Uterus (tissue), 4 donors: Measurements from ENCODE around the gene KRT6A. TPM values are rescaled to one million over a fixed set of nuclear protein-coding genes. Genes with fewer than 3 reads are reported as not detected.

Source experiments
- DNase-seq, 2 donors: peaks; one replicate each; pipeline ENCODE4 v3.0.0-alpha.2; 2019 to 2020
- H3K27ac ChIP-seq, 2 donors: fragments of 200-600 bp; sonication (generic); 1 replicate in 1 of 2; 2 replicates in 1 of 2; pipeline ENCODE4 v1.5.1; 2016 to 2018
- H3K27me3 ChIP-seq, 2 donors: fragments of 200-600 bp; sonication (generic); one replicate each; pipeline ENCODE4 v1.5.1; 2018 to 2019; ENCODE audit warnings: control low read depth in 1 of 2
- H3K36me3 ChIP-seq, 2 donors: fragments of 200-600 bp; sonication (generic); one replicate each; pipeline ENCODE4 v1.5.1; 2019; ENCODE audit warnings: control low read depth in 1 of 2
- H3K4me1 ChIP-seq, 2 donors: fragments of 200-600 bp; sonication (generic); one replicate each; pipeline ENCODE4 v1.5.1; 2018 to 2019; ENCODE audit warnings: control low read depth in 1 of 2
- H3K4me3 ChIP-seq, 2 donors: fragments of 200-600 bp; sonication (generic); 1 replicate in 1 of 2; 2 replicates in 1 of 2; pipeline ENCODE4 v1.5.1; 2018 to 2019; ENCODE audit warnings: mild to moderate bottlenecking in 1 of 2
- H3K9me3 ChIP-seq, 2 donors: fragments of 200-600 bp; sonication (generic); one replicate each; pipeline ENCODE4 v1.5.1; 2019; ENCODE audit warnings: control low read depth in 1 of 2
- POLR2A ChIP-seq, 2 donors: fragments of 450-650 bp; IDR thresholded peaks; one replicate each; pipeline ENCODE4 v1.6.1; 2016; ENCODE audit warnings: antibody characterized with exemption in 2 of 2, mild to moderate bottlenecking in 1 of 2, moderate library complexity in 1 of 2
- intact Hi-C: fragments of 100-400 bp; cut with DNase I; formaldehyde crosslinking; loops from one replicate; pipeline ENCODE4 v1.15.1; 2023; ENCODE audit warnings: low total_unique reads
- total RNA-seq, 4 donors: library from RNA; depleted of rRNA in 3 of 4; stranded (reverse); fragments of >200 nt in 3 of 4; gene quantifications; one replicate each; pipeline versions ENCODE4 v1.1.0 to v1.2.4, GENCODE V29; 2014 to 2023
- TF ChIP-seq, protein P1 (sequence below), 4 experiments: fragments of 200-600 bp in 2 of 4; fragments of 450-650 bp in 2 of 4; sonication (generic) in 2 of 4; IDR thresholded peaks; one replicate each; pipeline ENCODE4 v1.5.1; 2016 to 2019; ENCODE audit warnings: antibody characterized with exemption in 4 of 4, mild to moderate bottlenecking in 2 of 4, moderate library complexity in 1 of 4
- donor health status: DM: yes; HTN: yes; CAD: no.

The KRT6A gene
- total RNA-seq = 10 to 100 TPM in 1 of 4 donors, 1 to 10 TPM in 1, under 1 TPM in 1, not detected in 1; 0.90 to 48.5 (median 1.7) TPM

DNA sequence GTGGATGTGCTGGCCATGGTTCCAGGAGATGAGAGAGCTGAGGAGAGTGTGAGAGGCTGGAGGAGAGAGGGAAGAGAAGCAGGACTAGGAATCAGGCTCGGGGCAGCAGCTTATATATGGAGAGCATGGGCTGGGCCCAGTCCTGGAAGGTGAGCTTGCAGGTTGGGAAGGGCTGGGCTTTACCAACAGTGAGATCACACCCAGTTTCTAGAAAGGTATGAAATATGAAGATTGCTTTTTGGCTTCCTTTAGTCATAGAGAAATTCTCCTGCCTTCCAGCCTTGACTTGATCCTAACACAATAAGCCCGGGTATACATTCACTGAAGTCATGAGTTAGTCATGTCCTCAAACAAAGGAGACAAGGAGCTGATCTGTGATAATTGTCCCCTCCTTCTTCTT, at the start of gene KRT6A:
KRT6A (minus strand) TSS at position 86 of the 400 bp plus-strand sequence; CDS start at position 17, 69 bp downstream.
- no peak within 1 kb of the TSS for H3K27ac ChIP-seq
- H3K4me1 ChIP-seq = no peaks in the 10 kb centered on the region
- intact Hi-C loops = no loop called here
- H3K27me3 ChIP-seq = no peaks in the 10 kb centered on the region
- no peak within 1 kb of the TSS for H3K4me3 ChIP-seq
- no peaks in the 10 kb centered on the region for H3K36me3 ChIP-seq
- no peaks in the 10 kb centered on the region for H3K9me3 ChIP-seq
- TF ChIP-seq, protein P1, sequence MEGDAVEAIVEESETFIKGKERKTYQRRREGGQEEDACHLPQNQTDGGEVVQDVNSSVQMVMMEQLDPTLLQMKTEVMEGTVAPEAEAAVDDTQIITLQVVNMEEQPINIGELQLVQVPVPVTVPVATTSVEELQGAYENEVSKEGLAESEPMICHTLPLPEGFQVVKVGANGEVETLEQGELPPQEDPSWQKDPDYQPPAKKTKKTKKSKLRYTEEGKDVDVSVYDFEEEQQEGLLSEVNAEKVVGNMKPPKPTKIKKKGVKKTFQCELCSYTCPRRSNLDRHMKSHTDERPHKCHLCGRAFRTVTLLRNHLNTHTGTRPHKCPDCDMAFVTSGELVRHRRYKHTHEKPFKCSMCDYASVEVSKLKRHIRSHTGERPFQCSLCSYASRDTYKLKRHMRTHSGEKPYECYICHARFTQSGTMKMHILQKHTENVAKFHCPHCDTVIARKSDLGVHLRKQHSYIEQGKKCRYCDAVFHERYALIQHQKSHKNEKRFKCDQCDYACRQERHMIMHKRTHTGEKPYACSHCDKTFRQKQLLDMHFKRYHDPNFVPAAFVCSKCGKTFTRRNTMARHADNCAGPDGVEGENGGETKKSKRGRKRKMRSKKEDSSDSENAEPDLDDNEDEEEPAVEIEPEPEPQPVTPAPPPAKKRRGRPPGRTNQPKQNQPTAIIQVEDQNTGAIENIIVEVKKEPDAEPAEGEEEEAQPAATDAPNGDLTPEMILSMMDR (IDR thresholded peaks at IDR 0.05) = no peak
- TF ChIP-seq POLR2A (IDR thresholded peaks at IDR 0.05) = no peak
- no peak for DNase-seq

GRCh38 chr12:52542157-52542556, 49.1 kb upstream of the KRT6A start:
- TF ChIP-seq, protein P1 (IDR thresholded peaks at IDR 0.05) = no peak
- no peak for TF ChIP-seq POLR2A (IDR thresholded peaks at IDR 0.05)
- intact Hi-C loops = no loop called here
- Histone ChIP-seq H3K36me3 (no peaks in the 10 kb centered on the region), H3K9me3 (no peaks in the 10 kb centered on the region), H3K4me3 (no peak overlapping the region), H3K27ac (no peak overlapping the region), H3K27me3 (no peaks in the 10 kb centered on the region), H3K4me1 (no peaks in the 10 kb centered on the region)
- DNase-seq = no peak

GRCh38 chr12:52541709-52542108, 48.7 kb upstream of the KRT6A start:
- intact Hi-C loops = no loop called here
- TF ChIP-seq, protein P1 (IDR thresholded peaks at IDR 0.05) = no peak
- TF ChIP-seq POLR2A (IDR thresholded peaks at IDR 0.05) = no peak
- Histone ChIP-seq H3K4me1 (no peaks in the 10 kb centered on the region), H3K9me3 (no peaks in the 10 kb centered on the region), H3K27me3 (no peaks in the 10 kb centered on the region), H3K36me3 (no peaks in the 10 kb centered on the region), H3K27ac (no peak overlapping the region), H3K4me3 (no peak overlapping the region)
- no peak for DNase-seq

DNA sequence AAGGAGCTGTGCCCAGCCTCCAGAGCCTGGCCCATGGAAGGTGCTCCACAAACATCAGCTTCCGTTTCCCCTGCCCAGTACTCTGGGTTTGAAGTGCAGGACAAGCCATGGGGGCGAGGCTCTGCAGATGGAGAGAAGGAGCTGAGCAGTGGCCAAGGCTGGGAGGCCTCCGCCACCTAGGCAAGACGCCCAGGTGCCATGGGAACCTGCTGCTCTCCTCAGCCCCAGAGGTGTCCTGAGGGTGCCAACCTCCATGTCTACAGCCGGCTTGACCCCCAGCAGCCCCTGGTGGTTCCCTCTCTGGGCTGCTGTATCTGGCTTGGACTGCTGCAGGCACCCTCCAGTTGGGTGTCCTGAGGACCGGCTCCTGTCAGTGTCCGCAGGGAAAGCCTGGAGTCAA, 47.5 kb upstream of the KRT6A start:
- Histone ChIP-seq H3K4me3 (no peak overlapping the region), H3K36me3 (no peaks in the 10 kb centered on the region), H3K27me3 (no peaks in the 10 kb centered on the region), H3K27ac (no peak overlapping the region), H3K4me1 (no peaks in the 10 kb centered on the region), H3K9me3 (no peaks in the 10 kb centered on the region)
- no peak for DNase-seq
- TF ChIP-seq, protein P1 (IDR thresholded peaks at IDR 0.05) = no peak
- TF ChIP-seq POLR2A (IDR thresholded peaks at IDR 0.05) = no peak
- intact Hi-C loops = no loop called here

DNA sequence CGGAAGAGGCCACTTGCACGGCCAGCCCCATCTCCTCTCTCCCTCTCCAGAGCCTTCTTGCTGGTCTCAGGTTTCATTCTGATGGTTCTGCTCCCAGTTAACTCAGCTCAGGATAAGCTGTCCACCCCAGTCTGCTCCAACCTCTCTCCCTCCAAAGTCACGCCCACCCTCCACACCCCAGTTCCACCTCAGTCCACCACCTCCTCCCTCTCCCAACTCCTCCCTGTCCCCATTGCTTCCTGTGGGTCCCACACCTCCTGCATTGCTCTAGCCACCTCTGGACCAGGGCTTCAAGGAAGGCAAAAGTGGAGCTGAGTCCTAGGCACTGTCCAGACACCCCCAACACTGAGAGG, 46.7 kb upstream of the KRT6A start:
- H3K4me1 ChIP-seq = no peaks in the 10 kb centered on the region
- no peaks in the 10 kb centered on the region for H3K36me3 ChIP-seq
- no peak overlapping the region for H3K4me3 ChIP-seq
- TF ChIP-seq POLR2A (IDR thresholded peaks at IDR 0.05) = no peak
- TF ChIP-seq, protein P1 (IDR thresholded peaks at IDR 0.05) = no peak
- H3K27ac ChIP-seq = peak overlapping the region in 1 of 2 donors; percentile 37
- H3K27me3 ChIP-seq = no peaks in the 10 kb centered on the region
- DNase-seq = no peak
- no peaks in the 10 kb centered on the region for H3K9me3 ChIP-seq
- intact Hi-C loops = no loop called here
